HL-60/S4 (cell line): Measurements from ENCODE around the gene OSBPL7.

ENCODE experiments used
- in situ Hi-C: fragments of 300-500 bp; cut with MboI; formaldehyde crosslinking; loops from 2 replicates; pipeline ENCODE4 v1.14.3; 2022; ENCODE audit warnings: low sequenced_read_pairs

The OSBPL7 gene

GRCh38 chr17:47808036-47808829, 13.4 kb downstream of the OSBPL7 start:
- in situ Hi-C loops: no loop called here

- in situ Hi-C loops: no loop called here
Observed at GRCh38 chr17:47807421-47807820, 14.2 kb downstream of the OSBPL7 start.

GRCh38 chr17:47806913-47807255, 14.7 kb downstream of the OSBPL7 start:
- in situ Hi-C loops: no loop called here

DNA sequence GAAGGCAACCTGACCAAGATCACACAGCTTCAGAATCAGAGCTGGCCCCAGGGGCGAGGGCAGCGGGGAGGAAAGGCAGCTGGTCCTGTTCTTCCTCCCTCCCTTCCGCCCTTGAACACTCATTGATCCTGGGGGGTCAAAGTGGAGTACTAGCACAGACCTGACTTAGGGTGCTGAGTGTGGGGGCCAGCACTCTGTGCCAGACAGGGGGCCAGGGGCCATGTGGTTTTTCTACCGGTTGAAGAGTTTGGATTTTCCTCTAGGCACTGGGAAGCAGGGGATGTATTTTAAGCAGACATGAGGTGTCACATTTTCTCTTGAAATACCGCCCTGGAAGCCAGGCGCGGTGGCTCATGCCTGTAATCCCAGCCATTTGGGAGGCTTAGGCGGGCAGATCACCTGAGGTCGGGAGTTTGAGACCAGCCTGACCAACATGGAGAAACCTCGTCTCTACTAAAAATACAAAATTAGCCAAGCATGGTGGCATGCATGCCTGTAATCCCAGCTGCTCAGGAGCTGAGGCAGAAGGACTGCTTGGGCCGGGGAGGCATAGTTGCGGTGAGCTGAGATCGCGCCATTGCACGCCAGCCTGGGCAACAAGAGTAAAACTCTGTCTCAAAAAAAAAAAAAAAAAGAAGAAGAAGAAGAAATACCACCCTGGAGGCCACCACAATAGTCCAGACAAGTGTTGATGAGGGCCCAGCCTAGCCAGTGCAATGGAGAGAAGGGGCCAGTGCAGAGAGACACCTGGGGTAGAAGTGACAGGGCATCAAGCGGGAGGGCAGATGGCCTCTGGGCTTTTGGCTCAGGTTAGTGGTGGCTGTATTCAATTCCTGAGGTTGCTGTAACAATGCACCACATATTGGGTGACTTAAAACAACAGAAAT, 15.3 kb downstream of the OSBPL7 start:
- in situ Hi-C loops: no loop called here

DNA sequence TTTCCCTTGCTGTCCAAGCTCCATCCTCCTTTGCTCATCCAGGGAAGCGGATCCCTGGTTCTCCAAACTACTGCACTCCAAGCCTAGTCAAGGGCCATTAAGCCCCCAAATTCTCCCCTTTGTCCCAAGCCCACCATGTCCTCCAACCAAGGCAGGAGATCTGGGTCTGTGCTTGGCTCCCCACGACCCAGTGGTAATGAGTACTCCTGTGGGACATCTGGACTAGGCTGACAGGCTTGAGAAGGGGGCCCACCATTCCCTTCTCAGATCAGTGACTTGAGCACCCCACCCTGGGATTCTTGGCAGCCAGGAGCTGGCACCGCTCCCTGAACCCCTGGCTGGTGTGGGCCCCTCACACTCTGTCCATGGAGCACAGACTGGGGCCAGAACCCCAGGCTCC, 17.1 kb downstream of the OSBPL7 start:
- in situ Hi-C loops: no loop called here

DNA sequence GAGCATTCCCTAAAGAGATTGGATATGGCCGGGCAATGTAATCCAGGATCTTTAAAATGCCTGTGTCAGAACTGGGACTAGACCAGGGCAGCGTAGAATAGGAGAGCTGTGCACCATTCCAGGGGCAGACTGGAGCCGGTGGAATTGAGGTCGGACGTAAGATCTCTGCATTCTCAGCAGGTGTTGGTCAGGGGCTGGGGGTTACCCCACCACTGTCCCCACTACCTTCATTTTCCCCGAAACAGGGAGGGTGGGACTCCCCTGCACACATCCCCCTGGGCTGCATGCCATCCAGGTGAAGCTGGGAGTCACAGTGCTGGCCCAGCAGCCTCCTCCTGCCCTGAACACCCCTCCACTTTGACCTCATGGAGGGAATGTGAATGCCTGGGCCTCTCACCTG, 17.8 kb downstream of the OSBPL7 start:
- in situ Hi-C loops: no loop called here

DNA sequence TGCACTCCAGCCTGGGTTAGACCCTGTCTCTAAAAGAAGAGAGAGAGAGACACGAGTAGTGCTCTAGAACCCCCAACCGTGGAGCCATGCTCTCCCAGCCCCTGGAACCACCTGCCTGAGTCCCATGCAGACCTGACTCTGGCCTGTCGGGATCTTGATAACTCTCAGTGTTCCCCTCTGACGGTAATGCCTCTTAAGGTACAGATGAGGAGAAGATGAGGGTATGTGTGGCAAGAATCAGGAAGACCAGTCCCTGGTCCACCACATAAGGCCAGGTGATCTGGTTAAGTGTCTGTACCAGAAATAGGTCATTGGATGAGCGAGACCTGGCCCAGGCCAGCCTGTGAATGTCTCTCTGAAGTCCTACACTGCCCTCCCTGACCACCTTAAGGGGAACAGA, 18.4 kb downstream of the OSBPL7 start:
- in situ Hi-C loops: no loop called here

DNA sequence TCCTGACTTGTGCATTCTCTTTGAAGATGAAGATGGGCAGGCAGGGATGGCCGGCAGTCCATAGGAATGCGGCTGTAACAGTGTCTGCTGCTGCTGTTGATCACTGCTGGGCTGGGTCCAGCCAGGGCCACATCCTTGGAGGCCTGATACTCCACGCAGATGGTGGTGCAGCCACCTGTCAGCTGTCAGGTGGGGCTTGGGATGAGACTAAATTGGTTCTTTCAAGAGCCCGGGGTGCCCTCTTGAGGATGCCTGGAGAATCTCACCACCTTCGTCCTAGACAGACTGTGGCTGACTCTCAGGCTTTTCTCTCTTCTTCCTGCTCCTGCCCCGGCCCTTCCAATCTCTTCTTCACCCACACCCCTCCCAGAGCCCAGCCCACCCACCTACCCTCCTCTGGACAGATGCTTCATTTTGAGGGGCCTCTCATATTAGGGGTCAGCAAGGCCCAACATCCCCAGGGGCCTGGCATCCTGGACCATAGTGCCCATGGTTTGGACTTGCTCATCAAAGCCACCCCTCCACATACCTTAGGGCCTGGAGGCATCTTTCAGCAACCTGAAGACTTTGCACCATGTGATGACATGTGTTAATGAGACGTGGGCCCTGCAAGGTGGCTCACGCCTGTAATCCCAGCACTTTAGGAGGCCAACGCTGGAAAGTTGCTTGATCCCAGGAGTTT, 19.1 kb downstream of the OSBPL7 start:
- in situ Hi-C loops: no loop called here

DNA sequence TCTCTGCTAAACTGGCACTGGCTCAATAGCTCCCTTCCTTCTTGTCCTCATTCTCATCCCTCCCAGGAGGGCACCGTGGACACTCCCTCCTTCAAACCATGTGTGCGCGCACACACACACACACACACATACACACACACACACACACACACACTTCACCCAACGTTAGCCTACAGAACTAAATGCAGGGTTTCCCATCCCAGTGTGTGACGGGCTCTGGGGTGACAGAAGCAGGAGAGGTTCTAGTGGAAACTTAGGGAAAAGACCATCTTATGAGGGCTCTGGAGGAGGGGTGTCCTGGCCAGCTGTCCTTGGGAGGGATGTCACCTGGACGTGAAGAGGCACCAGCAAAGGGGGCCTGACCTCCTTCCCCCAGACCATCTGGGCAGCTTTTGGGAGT, 19.7 kb downstream of the OSBPL7 start:
- in situ Hi-C loops: no loop called here

DNA sequence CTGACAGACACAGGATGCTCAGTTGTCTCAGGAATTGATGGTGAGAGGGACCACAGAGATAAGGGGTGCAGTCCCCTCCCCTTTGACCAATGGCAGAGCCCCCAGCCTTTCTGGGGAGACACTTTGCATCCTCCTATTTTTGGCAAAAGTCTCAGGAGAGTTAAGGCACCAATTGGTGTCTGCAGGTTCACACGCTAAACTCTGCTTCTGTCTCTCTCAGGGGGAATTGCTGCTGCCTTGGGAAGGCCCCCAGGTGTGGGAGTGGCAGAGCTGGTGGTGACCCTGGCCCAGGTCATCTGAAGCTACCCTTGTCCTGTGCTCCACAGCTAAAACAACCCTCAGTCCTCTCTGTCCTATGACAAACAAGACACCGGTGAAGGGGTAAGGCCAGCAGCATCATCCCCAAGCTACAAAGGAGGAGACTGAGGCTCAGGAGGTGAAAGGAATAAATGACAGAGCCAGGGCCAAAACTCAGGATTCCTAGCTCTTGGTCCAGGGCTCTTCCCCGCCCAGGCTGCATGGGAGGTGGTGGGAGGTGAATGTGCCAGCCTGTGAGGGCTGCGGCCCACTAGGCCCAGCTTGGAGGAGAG, 20.3 kb downstream of the OSBPL7 start:
- in situ Hi-C loops: no loop called here

- in situ Hi-C loops: no loop called here
Observed at GRCh38 chr17:47800686-47801085, 20.9 kb downstream of the OSBPL7 start.

GRCh38 chr17:47797797-47798196, 23.8 kb downstream of the OSBPL7 start:
- in situ Hi-C loops: loop anchor here (25.0 kb wide), 1 partner anchor 835 kb away; no protein-coding TSS in a partner anchor

DNA sequence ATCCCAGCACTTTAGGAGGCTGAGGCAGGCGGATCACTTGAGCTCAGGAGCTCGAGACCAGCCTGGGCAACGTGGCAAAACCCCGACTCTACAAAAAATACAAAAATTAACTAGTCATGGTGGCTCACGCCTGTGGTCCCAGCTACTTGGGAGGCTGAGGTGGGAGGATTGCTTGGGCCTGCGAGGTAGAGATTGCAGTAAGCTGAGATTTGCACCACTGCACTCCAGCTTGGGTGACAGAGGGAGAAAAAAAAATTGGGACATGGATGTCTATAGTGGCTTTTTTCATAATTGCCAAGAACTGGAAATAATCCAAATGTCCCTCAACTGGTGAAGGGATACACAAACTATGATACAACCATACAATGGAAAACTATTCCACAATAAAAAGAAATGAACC, 28.6 kb downstream of the OSBPL7 start:
- in situ Hi-C loops: loop anchor here (25.0 kb wide), 1 partner anchor 831 kb away; no protein-coding TSS in a partner anchor

- in situ Hi-C loops: loop anchor here (25.0 kb wide), 1 partner anchor 830 kb away; no protein-coding TSS in a partner anchor
Observed at GRCh38 chr17:47792457-47792856, 29.1 kb downstream of the OSBPL7 start.

GRCh38 chr17:47791025-47791424, 30.6 kb downstream of the OSBPL7 start:
- in situ Hi-C loops: loop anchor here (25.0 kb wide), 1 partner anchor 829 kb away; no protein-coding TSS in a partner anchor

DNA sequence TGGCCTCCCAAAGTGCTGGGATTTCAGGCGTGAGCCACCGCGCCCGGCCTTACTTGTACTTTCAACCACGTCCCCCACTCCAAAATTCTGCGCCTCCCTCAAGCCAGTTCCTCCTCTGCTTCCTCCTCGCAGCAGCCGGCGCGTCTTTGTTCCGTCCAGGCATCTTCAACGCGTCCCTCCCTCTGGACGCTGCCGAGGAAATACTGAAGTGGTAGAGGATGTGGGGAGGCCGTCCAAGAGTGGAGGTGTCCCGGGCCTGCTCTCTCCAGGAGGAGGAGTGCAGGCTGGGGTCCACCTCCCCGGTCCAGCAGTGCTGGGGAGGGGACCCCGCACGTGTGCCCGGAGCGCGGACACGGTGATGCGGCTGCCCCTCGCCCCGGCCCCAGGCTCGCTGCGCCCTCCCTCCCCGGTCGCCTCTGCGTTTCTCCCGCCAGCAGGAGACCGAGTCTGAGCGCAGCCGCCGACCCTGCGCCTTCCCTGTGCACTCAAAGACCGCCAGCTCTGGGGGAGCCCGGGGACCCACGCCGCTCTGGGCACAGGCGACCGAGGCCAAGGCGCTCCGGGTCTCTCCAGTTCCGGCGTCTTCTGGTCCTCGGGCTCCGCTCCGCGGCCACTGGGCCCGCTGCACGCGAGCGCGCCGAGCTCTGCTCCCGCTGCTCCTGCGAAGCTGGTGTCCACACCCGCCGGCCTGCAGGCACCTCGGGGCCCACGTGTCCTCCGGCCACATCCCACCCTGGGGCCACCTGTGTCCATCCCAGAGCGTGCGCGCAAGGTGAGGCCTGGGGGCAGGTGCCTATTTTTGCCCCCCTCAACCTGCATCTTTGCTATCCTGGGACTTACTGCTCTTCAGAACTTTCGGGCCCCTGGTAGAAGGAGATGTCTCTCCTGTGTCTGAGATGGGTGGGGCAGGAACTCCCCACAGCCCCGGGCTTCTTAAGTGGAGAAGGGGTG, 31.7 kb downstream of the OSBPL7 start:
- in situ Hi-C loops: loop anchor here (25.0 kb wide), 1 partner anchor 828 kb away; no protein-coding TSS in a partner anchor

DNA sequence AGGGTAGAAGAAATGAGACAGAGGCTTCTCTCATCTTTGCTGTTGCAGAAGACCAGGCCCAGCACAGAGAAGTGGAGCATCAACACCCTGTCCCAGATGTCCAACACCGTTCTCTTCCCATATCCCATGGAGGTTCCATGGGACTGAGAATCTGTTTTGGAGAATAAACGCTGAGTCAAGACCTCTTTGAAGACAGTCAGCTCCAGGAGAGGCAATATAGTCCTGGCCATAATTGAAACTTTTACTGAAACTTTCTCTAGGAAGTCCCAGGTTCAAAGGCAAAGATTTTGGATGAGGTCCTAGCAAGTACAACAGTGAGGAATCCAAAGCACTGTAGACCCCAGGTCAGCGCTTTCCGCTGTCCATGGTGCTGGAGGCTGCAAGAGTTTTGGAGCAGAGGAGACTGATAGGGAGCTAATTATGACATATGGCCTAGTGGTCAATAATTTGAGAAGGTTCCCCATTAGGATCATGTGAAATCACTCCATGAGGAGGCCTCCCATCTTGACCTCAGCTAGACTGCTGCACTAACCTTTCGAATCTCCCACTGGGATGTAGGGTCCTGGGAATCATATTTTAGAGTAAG, 36.0 kb downstream of the OSBPL7 start:
- in situ Hi-C loops: loop anchor here (25.0 kb wide), 1 partner anchor 823 kb away; no protein-coding TSS in a partner anchor

DNA sequence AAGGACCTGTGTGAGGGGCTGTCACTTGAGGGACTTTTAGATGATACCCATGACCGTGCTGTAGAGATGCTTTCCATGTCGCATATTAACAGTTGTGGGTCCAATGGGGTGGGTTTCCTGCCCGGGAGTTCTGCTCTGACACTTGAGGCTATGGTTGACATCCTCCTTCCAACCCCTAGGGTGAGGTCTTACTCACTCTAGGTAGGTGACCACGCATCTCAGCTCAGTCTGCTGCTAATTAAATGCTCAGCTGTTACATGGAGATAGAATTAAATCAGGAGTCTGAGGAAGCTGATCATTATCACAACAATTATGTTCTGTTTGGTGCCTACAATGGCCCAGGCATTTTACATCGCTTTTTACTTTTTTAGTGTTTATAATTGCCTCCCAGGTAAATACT, 40.2 kb downstream of the OSBPL7 start:
- in situ Hi-C loops: loop anchor here (25.0 kb wide), 1 partner anchor 819 kb away; no protein-coding TSS in a partner anchor

DNA sequence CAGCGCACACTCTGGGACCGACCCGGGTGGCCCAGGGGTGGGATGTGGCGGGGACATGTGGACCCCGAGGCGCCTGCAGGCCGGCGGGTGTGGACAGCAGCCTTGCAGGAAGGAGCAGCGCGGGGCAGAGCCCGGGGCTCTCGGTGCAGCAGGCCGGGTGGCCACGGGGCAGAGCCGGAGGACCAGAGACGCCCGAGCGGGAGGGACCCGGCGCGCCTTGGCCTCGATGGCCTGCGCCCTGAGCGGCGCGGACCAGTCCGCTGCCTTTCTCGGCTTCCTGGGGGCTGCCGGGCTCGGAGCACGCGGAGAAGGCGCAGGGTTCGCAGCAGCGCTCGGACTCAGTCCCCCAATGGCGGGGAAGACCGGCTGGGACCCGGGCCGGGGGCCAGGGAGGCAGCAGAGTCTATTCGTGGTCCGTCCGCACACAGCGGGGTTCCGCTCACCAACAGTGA, 43.4 kb downstream of the OSBPL7 start:
- in situ Hi-C loops: loop anchor here (25.0 kb wide), 1 partner anchor 816 kb away; no protein-coding TSS in a partner anchor
